GM18502 (cell line): ENCODE results near the gene TMC2.

Experiments used
- ATAC-seq: cut with Tn5 transposase; IDR thresholded peaks from one replicate; pipeline ENCODE4 v1.9.1; 2021; ENCODE audit warnings: mild to moderate bottlenecking; ENCODE audit not compliant: unreplicated experiment, poor library complexity

The TMC2 gene

DNA sequence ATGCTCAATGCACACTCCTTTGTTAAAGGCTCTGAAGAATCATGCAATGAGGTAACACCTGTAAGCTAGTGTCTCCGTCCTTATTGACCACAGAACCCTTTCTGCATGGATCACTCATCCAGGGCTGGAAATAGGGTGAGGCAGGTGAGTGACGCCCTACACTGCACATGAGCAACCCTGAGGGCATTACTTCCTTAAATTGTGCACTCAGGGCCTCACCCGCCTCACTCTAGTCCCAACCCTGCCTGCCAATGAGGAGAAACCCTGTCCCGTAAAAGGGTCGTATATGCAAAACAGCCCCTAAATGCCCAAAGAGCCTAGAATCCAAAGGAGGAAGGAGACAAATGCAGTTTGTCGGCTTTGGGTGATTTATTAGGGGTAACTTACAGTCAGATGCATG is 82.4 kb downstream of the TMC2 start:
- no peak for ATAC-seq

- no peak for ATAC-seq
These were observed 83.0 kb downstream of the TMC2 start for GRCh38 chr20:2619337-2619736.

GRCh38 chr20:2619961-2620595 is 83.7 kb downstream of the TMC2 start:
- ATAC-seq = no peak

DNA sequence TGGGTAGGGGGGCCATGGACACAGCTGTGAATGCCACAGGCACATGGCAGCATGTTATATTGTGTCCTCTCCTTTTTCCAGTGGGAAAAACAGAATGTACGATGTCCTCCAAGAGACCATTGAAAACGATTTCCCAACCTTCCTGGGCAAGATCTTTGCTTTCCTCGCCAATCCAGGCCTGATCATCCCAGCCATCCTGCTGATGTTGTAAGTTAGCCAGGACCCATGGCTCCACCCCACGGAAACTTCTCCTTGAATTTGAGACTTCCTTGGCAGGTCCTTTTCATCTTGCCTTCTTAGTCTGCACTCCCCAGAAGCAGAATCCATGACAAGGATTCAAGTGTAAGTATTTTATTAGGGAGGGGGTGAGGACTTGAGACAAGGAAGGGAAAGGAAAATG is 87.8 kb downstream of the TMC2 start:
- ATAC-seq = no peak

GRCh38 chr20:2625062-2625461 is 88.7 kb downstream of the TMC2 start:
- no peak for ATAC-seq

- no peak for ATAC-seq
These were observed 90.6 kb downstream of the TMC2 start for GRCh38 chr20:2626853-2627541.

DNA sequence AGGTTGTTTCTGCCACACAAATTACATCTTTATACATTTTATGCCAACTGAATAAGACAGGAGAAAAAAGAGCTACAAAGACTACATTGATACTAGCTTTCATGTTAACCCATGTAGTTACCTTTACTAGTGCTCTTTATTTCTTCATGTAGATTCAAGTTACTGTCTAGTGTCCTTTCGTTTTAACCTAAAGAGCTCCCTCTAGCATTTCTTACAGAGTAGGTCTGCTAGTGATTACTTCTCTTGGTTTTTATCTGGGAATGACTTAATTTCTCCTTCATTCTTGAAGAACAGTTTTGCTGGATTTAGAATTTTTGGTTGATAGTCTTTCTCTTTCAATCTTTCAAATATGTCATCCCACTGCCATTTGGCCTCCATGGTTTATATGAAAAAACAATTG is 94.9 kb downstream of the TMC2 start:
- no peak for ATAC-seq

DNA sequence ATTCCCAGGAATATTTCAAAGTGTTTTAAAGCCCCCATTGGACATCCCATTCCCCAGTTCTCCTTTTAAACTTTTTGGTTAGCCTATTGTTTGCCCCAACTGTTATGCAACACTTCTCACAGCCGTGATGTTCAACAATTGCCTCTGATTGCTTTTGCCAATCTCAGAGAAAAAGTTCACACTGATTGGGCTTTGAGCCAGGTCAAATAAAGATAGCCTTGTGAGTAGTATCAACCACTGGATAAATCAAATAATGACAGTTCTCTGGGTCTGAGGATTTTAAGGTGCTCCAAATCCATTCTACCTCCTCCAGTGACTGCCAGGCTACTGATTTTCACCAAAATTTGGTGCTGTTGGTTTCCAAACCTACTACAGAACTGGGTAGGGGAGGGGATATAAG is 97.0 kb downstream of the TMC2 start:
- no peak for ATAC-seq

DNA sequence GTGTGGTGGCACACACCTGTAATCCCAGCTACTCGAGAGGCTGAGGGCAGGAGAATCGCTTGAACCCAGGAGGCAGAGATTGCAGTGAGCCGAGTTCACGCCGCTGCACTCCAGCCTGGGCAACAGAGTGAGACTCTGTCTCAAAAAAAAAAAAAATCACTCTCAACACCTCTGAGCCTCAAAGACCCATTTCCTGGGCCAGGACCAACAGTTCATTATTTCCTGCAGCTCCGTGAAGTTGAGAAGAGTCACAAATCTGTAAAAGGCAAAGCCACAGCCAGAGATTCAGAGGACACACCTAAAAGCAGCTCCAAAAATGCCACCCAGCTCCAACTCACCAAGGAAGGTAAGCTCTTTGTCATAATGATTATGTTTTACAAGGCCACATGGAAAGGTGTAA is 100.9 kb downstream of the TMC2 start:
- no peak for ATAC-seq

GRCh38 chr20:2640260-2640659 is 103.9 kb downstream of the TMC2 start:
- no peak for ATAC-seq

GRCh38 chr20:2640899-2641298 is 104.5 kb downstream of the TMC2 start:
- no peak for ATAC-seq

- no peak for ATAC-seq
These were observed 107.3 kb downstream of the TMC2 start for GRCh38 chr20:2643708-2644107.

DNA sequence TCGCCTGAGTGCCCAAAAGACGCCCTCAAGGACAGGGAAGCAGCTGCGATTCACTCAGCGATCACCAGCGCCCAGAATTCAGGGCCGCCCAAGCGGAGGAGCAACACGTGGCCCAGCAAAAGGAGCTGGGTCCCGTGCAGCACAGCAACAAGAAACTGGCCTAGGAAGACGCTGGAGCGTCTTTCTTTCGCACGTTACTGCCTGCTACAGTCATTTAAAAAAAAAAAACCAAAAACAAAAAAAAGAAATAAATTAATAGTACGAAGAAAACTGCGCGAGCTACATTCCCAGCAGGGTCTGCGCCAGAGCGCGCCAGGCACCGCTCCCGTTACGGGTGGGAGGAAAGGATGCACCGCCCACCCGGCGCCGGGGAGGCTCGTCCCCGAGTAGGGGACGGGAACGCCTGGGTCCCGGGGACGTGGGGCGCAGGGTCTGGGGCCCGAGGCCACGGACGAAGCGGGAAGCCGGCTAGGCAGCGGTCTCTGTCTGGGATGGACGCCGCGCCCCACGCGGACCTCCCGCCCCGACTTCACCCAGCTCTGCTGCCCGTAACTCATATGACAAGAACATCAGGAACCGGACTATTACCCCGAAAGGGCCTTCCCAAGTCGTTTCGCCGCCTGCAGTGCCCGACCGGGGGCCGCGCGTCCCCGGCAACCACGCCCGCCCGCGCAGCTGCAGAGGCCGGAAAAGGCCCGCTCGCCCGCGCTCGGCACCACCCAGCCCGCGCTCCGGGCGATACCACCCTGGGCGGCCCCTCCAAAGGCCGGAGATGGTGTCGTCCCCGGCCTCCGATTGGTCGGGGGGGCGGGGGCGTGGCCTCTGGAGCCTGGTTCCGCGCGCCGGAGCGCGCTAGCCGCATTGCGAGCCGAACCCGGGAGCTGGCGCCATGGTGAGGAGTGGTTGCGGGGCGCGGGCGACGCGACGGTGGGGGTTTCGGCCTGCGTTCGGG is 115.7 kb downstream of the TMC2 start, which contains the start of gene NOP56:
Gene NOP56, plus strand, starts transcription at position 861 of the 952 bp plus-strand sequence. Its CDS starts 29 bp downstream, at position 890.
- ATAC-seq = peak; percentile 84

DNA sequence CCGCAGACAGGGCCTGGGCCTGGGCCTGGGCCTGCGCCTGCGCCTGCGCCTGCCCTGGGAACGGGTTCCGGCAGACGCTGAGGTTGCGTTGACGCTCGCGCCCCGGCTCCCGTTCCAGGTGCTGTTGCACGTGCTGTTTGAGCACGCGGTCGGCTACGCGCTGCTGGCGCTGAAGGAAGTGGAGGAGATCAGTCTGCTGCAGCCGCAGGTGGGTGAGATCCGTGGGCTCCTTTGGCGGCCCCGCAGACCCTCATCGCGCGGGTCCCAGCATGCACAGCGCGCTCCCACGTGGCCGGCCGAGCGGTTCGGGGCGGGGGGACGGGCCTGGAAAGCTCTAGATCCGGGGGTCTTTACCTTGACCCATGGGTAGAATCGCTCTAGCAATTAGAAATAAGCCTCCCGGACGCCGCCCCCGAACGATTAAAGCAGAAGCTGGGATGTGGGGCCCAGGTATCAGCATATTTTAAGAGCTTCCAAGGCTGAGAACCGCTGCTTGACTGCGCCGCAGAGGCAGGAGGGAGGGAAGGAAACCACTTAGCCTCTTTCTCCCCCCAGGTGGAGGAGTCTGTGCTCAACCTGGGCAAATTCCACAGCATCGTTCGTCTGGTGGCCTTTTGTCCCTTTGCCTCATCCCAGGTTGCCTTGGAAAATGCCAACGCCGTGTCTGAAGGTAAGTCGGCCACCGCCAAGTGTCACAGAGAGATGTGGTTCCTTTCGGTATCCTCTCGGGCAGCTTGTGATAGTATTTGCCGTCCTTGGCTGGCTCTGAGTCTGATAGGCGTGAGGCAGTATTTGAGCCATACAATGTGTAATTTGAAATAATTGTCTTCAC is 116.6 kb downstream of the TMC2 start:
- peak; percentile 48 for ATAC-seq

GRCh38 chr20:2653556-2654383 is 117.4 kb downstream of the TMC2 start:
- no peak for ATAC-seq

DNA sequence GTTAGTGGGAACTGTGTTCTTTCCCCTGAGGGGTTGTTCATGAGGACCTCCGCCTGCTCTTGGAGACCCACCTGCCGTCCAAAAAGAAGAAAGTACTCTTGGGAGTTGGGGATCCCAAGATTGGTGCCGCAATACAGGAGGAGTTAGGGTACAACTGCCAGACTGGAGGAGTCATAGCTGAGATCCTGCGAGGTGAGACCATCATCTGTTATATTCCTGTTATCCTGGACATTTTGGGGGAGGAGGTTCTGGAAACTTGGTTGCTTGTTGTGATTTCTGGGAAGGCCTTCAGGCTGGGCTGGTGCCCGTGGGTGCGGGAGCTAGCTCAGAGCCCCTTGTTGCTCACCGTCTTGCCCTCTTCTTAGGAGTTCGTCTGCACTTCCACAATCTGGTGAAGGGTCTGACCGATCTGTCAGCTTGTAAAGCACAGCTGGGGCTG is 118.0 kb downstream of the TMC2 start:
- ATAC-seq = no peak

DNA sequence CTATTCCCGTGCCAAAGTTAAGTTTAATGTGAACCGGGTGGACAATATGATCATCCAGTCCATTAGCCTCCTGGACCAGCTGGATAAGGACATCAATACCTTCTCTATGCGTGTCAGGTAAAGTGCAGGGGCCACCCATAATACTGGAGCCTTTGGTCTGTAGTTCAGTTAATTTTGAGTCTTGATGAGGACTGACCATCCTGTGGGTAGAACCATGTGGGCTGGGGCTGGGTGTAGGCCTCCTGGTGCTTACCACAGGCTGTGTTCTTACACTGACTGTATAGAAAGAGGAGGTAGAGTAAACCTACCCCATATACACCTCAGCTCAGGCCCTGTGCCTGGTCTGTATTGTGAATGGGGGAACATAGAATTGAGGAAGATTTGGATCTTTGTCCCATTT is 118.5 kb downstream of the TMC2 start:
- ATAC-seq = no peak

GRCh38 chr20:2655331-2656116 is 119.2 kb downstream of the TMC2 start:
- no peak for ATAC-seq
